GM23338 (cell line): ENCODE data around the gene L1CAM.

Experiments used
- CREB1 ChIP-seq: fragments of 250-450 bp; sonication (Bioruptor Pico); IDR thresholded peaks from 2 replicates; pipeline ENCODE4 v1.5.0; 2020; ENCODE audit warnings: low read depth, mild to moderate bottlenecking, moderate library complexity
- EZH2 ChIP-seq: fragments of 200-600 bp; sonication (generic); IDR thresholded peaks from one replicate; pipeline ENCODE4 v1.8.0; 2017; ENCODE audit warnings: antibody characterized with exemption, mild to moderate bottlenecking, low read depth; ENCODE audit not compliant: unreplicated experiment
- EZH2phosphoT487 ChIP-seq: fragments of 200-600 bp; sonication (generic); IDR thresholded peaks from one replicate; pipeline ENCODE4 v1.8.1; 2018; ENCODE audit warnings: antibody characterized with exemption; ENCODE audit not compliant: unreplicated experiment
- JUNB ChIP-seq: IDR thresholded peaks from one replicate; pipeline ENCODE4 v1.6.1; 2016; ENCODE audit warnings: antibody characterized with exemption; ENCODE audit not compliant: unreplicated experiment
- POLR2AphosphoS5 ChIP-seq: IDR thresholded peaks from 2 replicates; pipeline ENCODE4 v1.6.1; 2016; ENCODE audit warnings: antibody characterized with exemption, low read depth
- ZNF114 ChIP-seq: fragments of 250-450 bp; sonication (Bioruptor Pico); IDR thresholded peaks from 2 replicates; pipeline ENCODE4 v1.5.0; 2020; ENCODE audit warnings: mild to moderate bottlenecking, moderate library complexity
- ZNF331 ChIP-seq: fragments of 250-450 bp; sonication (Bioruptor Pico); IDR thresholded peaks from 2 replicates; pipeline ENCODE4 v1.5.0; 2020; ENCODE audit warnings: low read depth, mild to moderate bottlenecking, moderate library complexity
- TF ChIP-seq, protein P1 (sequence below), 2 experiments: fragments of 200-600 bp in 1 of 2; sonication (generic) in 1 of 2; conservative IDR thresholded peaks; 2 replicates each; pipeline versions ENCODE4 v1.5.1 to v1.6.1; 2016 to 2017; ENCODE audit warnings: antibody characterized with exemption in 2 of 2, low read depth in 2 of 2, mild to moderate bottlenecking in 2 of 2, moderate library complexity in 1 of 2
- TF ChIP-seq, protein P2 (sequence below): IDR thresholded peaks from one replicate; pipeline ENCODE4 v1.6.1; 2018; ENCODE audit warnings: antibody characterized with exemption; ENCODE audit not compliant: unreplicated experiment
- TF ChIP-seq, protein P3 (sequence below): IDR thresholded peaks from 2 replicates; pipeline ENCODE4 v1.6.1; 2016; ENCODE audit warnings: antibody characterized with exemption

DNA sequence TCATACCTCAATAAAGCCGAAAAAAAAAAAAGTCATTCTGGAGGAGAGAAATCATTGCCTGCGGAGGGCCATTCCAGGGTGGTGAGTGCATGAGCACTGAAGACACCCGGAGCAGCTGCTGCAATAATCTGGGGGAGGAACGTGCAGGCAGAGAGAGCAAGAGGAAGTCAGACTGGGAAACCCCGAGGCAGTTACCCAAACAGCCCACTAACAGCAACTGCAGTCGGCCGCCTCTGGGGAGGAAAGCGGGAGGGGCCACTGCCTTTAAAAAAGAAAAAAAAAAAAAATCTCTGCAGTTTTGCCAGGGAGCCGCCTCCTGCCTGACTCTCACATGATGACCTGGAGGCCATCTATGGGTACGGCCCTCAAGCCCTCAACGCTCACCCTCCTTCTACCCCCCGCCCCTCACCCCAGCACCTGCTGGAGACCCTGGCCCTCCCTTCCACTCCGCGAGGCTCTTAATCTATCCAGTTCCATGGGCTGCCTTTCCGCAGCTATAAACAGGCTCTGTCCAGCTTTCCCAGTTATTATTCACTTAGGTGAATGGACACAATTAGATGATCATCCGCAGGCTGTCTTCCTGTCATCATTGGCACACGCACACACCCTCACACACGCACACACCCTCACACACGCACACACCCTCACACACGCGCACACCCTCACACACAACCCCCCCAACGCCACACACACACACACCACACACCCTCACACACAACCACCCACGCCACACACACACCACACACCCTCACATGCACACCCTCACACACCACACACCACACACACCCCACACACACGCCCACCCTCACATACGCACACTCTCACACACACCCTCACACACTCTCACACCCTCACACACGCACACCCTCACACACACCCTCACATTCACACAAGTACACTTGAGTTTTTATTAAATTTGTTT, 15.1 kb upstream of the L1CAM start:
- TF ChIP-seq, protein P1, sequence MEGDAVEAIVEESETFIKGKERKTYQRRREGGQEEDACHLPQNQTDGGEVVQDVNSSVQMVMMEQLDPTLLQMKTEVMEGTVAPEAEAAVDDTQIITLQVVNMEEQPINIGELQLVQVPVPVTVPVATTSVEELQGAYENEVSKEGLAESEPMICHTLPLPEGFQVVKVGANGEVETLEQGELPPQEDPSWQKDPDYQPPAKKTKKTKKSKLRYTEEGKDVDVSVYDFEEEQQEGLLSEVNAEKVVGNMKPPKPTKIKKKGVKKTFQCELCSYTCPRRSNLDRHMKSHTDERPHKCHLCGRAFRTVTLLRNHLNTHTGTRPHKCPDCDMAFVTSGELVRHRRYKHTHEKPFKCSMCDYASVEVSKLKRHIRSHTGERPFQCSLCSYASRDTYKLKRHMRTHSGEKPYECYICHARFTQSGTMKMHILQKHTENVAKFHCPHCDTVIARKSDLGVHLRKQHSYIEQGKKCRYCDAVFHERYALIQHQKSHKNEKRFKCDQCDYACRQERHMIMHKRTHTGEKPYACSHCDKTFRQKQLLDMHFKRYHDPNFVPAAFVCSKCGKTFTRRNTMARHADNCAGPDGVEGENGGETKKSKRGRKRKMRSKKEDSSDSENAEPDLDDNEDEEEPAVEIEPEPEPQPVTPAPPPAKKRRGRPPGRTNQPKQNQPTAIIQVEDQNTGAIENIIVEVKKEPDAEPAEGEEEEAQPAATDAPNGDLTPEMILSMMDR (conservative IDR thresholded peaks at IDR 0.05; ENCODE audit: low read depth in 2 of 2) = no peak
- TF ChIP-seq POLR2AphosphoS5 (no peak), EZH2 (no peak), JUNB (no peak), ZNF114 (CRISPR knock-in tag) (no peak), EZH2phosphoT487 (no peak), CREB1 (CRISPR knock-in tag) (no peak), ZNF331 (CRISPR knock-in tag) (no peak)
- TF ChIP-seq, protein P2, sequence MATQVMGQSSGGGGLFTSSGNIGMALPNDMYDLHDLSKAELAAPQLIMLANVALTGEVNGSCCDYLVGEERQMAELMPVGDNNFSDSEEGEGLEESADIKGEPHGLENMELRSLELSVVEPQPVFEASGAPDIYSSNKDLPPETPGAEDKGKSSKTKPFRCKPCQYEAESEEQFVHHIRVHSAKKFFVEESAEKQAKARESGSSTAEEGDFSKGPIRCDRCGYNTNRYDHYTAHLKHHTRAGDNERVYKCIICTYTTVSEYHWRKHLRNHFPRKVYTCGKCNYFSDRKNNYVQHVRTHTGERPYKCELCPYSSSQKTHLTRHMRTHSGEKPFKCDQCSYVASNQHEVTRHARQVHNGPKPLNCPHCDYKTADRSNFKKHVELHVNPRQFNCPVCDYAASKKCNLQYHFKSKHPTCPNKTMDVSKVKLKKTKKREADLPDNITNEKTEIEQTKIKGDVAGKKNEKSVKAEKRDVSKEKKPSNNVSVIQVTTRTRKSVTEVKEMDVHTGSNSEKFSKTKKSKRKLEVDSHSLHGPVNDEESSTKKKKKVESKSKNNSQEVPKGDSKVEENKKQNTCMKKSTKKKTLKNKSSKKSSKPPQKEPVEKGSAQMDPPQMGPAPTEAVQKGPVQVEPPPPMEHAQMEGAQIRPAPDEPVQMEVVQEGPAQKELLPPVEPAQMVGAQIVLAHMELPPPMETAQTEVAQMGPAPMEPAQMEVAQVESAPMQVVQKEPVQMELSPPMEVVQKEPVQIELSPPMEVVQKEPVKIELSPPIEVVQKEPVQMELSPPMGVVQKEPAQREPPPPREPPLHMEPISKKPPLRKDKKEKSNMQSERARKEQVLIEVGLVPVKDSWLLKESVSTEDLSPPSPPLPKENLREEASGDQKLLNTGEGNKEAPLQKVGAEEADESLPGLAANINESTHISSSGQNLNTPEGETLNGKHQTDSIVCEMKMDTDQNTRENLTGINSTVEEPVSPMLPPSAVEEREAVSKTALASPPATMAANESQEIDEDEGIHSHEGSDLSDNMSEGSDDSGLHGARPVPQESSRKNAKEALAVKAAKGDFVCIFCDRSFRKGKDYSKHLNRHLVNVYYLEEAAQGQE = no peak
- TF ChIP-seq, protein P3, sequence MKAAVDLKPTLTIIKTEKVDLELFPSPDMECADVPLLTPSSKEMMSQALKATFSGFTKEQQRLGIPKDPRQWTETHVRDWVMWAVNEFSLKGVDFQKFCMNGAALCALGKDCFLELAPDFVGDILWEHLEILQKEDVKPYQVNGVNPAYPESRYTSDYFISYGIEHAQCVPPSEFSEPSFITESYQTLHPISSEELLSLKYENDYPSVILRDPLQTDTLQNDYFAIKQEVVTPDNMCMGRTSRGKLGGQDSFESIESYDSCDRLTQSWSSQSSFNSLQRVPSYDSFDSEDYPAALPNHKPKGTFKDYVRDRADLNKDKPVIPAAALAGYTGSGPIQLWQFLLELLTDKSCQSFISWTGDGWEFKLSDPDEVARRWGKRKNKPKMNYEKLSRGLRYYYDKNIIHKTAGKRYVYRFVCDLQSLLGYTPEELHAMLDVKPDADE = no peak
